NCI-H460 (cell line): Measurements from ENCODE around the gene ZCRB1. TPM values are rescaled to one million over a fixed set of nuclear protein-coding genes. Genes with fewer than 3 reads are reported as not detected.
A peak's percentile ranks its signal among the peaks of the same experiment; 100 is the strongest.
"Not testable (repeated sequence)": the region's sequence is repeated elsewhere in the genome, so short reads cannot be mapped to it uniquely, and the experiment has no call there.

Experiments used
- DNase-seq: peaks from one replicate; pipeline ENCODE4 v3.0.0-alpha.2; 2016; ENCODE audit warnings: low read depth; ENCODE audit errors: extremely low read depth
- polyA plus RNA-seq: library from polyadenylated mRNA; depleted of rRNA; stranded (reverse); fragments of >200 nt; gene quantifications from 2 replicates; pipeline ENCODE4 v1.2.3, GENCODE V29; 2014; cell fraction: nucleus; rRNA removed
- total RNA-seq: library from RNA; depleted of rRNA; stranded (reverse); fragments of >200 nt; shearing (Covaris generic); gene quantifications from 2 replicates; pipeline ENCODE4 v1.2.3, GENCODE V29; 2014; rRNA removed

Gene ZCRB1
- 94.7 and 115 TPM in 2 replicates for total RNA-seq
- 34.5 and 36.2 TPM in 2 replicates for polyA plus RNA-seq

DNA sequence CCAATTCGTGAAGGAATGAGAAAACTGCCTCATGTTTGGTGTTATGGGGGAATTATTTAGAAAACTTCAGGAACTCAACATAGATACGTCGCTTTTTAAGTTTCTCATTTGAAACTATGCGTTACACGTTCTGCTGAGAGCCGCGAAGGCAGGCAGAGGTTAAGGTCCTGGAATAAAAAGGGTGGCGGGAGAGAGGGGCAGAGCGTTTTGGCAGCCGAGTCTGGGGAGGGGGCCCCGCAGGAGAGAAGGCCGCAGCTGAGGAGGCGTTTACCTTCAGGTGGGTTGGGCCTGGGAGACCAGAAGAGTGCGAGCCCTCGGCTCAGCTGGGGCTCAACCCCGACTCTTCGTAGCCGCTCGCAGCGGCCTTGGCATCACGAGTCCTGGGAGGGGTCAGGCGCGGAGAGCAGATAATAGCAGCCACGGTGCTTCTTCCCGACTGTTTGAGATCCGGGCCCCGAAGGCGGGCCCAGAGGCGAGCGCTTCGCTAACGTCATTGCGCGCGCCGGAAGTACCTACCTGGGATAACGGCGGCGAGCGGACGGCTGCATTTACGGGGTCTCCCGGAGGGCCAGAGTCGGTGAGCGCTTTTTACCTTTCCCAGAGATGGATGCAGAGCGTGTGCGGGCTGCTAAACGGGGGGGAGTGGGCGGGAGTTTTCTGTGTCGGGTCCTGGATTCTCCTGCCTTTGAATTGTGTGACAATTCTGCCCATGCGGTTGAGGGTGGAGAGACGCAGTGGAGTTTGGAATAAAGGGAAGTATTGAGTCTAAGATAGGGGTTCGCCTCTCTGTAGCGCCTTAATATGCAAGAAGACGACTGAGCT lies at the start of gene ZCRB1, which contains the start of gene PPHLN1:
ZCRB1 (minus strand) TSS at position 442 of the 822 bp plus-strand sequence. CDS start 1,992 bp downstream, outside the sequence.
PPHLN1 (plus strand) TSS at position 515 of the 822 bp plus-strand sequence. CDS start 9,736 bp downstream, outside the sequence.
- peak; percentile 69 for DNase-seq

- no peak for DNase-seq
These were observed 47.8 kb upstream of the ZCRB1 start for GRCh38 chr12:42373669-42374068.

DNA sequence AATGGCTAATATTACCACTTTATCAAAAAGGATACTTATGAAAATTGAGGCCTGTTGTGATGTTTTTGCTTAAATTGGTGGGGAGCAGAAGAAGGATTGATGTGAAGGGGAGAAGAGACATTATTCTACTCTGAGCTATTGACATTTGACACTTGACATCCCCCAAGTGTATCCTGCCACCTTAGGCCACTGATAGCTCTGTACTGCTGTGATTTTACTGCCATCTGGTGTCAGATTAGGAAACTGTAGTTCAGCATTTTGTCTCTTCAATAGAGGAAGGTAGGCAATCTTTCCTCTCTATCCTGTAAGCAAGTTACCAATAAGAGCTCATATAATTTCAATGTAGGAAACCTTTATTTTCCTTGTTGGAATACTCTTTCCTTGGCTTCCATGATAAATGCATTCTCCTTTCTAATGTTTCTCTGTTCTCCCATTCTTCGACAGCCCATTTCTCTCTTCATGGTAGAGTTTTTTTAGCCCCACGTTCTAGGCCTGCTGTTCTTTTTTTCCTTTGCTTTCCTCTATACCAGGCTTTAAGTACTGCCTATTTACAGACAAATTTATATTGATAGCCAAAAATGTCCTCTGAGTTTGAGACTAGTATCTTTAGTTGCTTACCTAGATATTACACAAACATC lies 46.4 kb upstream of the ZCRB1 start:
- DNase-seq = peak; percentile 70

- DNase-seq = no peak
These were observed 44.1 kb upstream of the ZCRB1 start for GRCh38 chr12:42370013-42370412.

DNA sequence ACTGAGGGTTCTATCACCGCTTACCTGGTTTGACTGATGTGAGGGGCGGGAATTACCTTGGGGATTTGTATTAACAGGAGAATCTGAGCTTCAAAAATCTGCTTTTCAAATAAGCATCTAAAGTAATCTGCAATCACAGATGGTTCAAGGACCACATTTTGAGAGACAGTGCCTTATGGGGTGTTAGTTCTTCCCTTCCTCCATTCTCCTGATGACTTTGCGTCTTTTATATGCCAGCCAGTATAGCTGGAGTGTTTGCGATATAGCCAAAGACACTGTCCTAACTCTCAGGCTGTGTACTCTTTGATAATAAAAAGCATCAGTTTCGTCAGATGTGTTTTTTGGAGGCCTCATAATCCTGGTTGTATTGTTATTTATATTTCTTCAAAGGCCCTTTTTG lies 39.6 kb upstream of the ZCRB1 start:
- DNase-seq = no peak

DNA sequence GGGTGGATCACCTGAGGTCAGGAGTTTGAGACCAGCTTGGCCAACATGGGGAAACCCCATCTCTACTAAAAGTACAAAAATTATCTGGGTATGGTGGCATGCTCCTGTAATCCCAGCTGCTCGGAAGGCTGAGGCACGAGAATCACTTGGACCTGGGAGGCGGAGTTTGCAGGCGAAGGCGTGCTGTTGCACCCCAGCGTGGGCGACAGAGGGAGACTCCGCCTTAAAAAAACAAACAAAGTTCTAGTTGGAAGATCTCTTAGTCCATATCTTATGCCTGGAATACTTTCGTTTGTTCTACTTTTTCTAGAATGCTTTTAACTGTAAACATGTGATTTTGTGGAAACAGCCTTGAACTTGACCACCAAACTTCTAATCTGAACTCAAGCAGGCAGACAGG lies 38.8 kb upstream of the ZCRB1 start:
- DNase-seq = no peak

DNA sequence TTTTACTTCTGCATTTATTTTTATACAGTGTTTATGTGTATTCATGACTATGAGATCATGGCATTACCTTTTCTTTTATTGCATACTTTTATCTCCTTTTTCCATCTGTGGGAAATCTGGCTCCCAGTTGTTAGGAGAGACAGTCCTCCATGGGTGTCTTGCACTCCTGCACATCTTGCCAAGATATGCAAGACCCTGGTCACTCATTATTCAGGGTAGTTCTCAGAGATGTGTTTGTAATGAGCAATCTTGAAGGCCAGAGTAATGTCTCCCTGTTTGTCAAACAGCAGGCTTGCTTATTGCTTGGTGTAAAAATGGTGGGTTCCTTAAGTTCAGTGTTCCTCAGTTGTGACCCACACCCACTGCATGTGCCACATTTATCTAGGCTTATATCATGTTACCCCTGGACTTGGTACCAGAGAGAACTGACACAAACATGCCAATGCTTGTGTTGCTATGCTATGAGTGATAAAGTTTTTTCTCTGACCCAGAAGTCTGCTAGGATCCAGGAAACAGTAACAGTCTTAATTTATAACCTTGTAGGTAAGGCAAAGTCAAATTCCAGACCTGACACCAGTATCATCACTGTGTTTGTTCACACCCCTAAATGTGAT lies 36.9 kb upstream of the ZCRB1 start:
- no peak for DNase-seq

DNA sequence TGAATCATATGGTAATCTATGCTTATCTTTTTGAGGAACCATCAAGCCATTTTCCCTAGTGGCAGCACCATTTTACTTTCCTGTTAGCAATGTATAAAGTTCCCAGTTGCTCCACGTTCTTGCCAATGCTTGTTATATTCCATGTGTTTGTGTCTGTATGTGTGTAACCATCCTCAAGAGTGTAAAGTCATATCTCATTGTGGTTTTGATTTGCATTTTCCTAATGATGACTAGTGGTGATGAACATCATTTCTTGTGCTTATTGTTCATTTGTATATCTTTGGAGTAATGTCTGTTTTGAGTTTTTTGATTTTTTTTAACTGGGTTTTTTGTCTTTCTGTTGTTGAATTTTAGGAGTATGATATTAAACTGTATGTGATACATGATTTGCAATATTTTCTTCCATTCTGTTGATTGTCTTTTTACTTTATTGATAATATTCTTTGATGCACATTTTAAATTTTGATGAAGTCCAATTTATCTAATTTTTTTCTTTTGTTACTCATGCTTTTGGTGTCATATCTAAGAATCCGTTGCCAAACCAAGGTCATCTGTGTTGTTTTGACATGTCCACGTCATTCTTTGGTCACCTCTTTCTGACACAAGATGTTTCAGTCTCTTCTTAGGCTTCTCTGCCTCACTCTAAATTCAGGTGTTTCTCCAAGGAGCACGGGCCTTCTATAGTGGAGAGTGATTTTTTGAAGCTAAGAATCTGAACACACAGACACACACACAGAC lies 36.2 kb upstream of the ZCRB1 start:
- no peak for DNase-seq

- DNase-seq = no peak
These were observed 35.0 kb upstream of the ZCRB1 start for GRCh38 chr12:42360747-42361403.

GRCh38 chr12:42356344-42356743 lies 30.4 kb upstream of the ZCRB1 start:
- DNase-seq = no peak

- DNase-seq = not testable (repeated sequence)
These were observed 24.1 kb upstream of the ZCRB1 start for GRCh38 chr12:42350021-42350407.

DNA sequence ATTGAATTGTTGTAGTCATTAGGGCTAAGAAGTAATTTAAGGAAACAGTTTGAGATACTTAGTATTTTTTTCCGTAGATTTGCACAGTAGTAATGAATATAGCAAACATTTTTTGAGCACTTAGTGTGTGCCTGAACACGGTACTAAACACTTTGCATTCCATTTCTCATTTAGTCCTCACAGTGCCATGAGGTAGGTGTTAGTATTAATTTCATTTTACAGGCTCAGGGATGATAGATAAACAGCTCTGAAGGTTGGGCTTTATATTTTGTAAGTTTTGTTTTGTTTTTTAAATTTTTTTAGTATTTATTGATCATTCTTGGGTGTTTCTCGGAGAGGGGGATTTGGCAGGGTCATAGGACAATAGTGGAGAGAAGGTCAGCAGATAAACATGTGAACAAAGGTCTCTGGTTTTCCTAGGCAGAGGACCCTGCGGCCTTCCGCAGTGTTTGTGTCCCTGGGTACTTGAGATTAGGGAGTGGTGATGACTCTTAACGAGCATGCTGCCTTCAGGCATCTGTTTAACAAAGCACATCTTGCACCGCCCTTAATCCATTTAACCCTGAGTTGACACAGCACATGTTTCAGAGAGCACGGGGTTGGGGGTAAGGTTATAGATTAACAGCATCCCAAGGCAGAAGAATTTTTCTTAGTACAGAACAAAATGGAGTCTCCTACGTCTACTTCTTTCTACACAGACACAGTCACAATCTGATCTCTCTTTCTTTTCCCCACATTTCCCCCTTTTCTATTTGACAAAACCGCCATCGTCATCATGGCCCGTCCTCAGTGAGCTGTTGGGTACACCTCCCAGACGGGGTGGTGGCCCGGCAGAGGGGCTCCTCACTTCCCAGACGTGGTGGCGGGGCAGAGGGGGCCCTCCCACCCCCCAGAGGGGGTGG lies 23.5 kb upstream of the ZCRB1 start:
- not testable (repeated sequence) for DNase-seq

- DNase-seq = no peak
These were observed 20.6 kb upstream of the ZCRB1 start for GRCh38 chr12:42346403-42347002.

- DNase-seq = peak; percentile 8
These were observed 17.8 kb upstream of the ZCRB1 start for GRCh38 chr12:42343721-42344120.

DNA sequence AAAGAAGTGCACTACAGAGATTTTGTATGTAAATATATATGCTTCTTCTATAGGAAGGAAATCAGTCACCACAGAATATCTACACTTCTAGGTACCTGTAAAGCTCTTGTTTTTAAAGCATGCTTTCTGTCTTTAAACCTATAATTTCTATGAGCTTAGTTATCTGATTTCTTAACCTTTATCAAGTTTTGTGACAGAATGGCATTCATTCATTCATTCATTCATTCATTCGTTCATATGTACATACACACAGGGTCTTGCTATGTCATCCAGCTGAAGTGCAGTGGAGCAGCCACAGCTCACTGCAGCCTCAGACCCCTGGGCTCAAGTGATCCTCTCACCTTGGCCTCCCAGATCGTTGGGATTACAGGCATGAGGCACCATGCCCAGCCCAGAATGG lies 16.1 kb upstream of the ZCRB1 start:
- DNase-seq = no peak

- no peak for DNase-seq
These were observed 12.4 kb upstream of the ZCRB1 start for GRCh38 chr12:42338280-42338679.

- DNase-seq = no peak
These were observed 10.4 kb upstream of the ZCRB1 start for GRCh38 chr12:42336286-42336685.
